ENCODE data around the gene EWSR1.

Gene EWSR1

GRCh38 chr22:29270475-29271271 is 2.6 kb downstream of the EWSR1 start:
- in situ Hi-C loops (cut with MboI; ENCODE audit: low sequenced_read_pairs, unreplicated experiment), result no loop called here
- TF ChIP-seq, protein P1, sequence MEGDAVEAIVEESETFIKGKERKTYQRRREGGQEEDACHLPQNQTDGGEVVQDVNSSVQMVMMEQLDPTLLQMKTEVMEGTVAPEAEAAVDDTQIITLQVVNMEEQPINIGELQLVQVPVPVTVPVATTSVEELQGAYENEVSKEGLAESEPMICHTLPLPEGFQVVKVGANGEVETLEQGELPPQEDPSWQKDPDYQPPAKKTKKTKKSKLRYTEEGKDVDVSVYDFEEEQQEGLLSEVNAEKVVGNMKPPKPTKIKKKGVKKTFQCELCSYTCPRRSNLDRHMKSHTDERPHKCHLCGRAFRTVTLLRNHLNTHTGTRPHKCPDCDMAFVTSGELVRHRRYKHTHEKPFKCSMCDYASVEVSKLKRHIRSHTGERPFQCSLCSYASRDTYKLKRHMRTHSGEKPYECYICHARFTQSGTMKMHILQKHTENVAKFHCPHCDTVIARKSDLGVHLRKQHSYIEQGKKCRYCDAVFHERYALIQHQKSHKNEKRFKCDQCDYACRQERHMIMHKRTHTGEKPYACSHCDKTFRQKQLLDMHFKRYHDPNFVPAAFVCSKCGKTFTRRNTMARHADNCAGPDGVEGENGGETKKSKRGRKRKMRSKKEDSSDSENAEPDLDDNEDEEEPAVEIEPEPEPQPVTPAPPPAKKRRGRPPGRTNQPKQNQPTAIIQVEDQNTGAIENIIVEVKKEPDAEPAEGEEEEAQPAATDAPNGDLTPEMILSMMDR (IDR thresholded peaks at IDR 0.05; ENCODE audit: borderline replicate concordance, control extremely low read depth, extremely low read depth, insufficient read depth, missing control alignments), result no peak
- no peak for DNase-seq (ENCODE audit: low spot score)

DNA sequence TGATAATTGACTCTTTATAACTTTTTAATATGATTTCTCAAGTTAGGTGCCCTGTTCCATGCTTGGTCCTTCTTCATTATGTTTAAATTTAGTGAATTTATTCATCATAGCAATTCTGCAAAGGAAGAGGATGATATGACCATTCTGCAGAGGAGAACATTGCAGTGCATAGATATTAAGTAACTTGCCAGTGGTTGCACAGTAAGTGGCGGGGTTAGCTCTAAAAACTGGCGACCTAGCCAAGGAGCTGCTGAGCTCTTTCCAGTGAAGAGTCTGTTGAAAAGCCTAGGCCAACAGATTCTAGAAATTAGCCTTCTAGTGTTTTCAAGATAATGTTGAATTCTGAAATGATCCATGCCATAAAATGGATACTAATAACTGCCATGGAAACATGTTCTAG is 4.6 kb downstream of the EWSR1 start:
- TF ChIP-seq, protein P1 (IDR thresholded peaks at IDR 0.05; ENCODE audit: borderline replicate concordance, control extremely low read depth, extremely low read depth, insufficient read depth, missing control alignments), result no peak
- in situ Hi-C loops (cut with MboI; ENCODE audit: low sequenced_read_pairs, unreplicated experiment), result no loop called here
- no peak for DNase-seq (ENCODE audit: low spot score)

- TF ChIP-seq, protein P1 (IDR thresholded peaks at IDR 0.05; ENCODE audit: borderline replicate concordance, control extremely low read depth, extremely low read depth, insufficient read depth, missing control alignments), result no peak
- in situ Hi-C loops (cut with MboI; ENCODE audit: low sequenced_read_pairs, unreplicated experiment), result no loop called here
- DNase-seq (ENCODE audit: low spot score), result no peak
Measured at GRCh38 chr22:29275167-29275566, 7.1 kb downstream of the EWSR1 start.

DNA sequence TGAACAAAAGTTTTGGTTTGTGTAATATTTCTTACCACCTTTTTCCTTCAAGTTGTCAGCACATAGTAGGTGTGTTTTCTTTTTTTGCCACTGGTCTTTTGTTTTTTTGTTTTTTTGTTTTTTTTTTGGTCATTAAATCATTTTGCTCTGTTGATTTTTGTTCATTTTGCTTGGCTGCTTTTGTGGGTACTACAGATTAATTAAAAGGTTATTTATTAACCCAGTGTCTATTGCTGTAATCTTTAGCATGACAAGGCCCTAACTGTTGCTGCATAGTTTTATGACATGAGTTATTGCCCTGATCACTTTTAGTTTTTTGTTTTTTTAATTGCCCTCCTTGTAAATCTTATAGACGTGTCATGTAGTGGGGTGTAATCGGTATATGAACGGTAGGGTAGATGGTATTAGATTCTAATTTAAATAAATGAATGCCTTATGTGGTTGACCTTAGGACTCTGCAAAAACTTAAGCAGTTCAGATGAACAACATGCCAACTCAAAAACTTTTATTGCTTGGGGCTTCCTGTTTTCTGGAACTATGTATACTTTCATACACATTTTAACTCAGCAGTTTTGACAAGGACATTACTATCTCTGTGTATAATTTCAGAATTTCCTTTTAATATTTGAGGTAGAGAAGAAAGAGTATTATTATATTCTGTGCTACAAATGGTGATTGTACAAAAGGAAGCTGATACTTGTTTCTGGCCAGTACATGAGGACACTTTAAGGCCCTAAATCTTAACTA is 7.9 kb downstream of the EWSR1 start:
- TF ChIP-seq, protein P1 (IDR thresholded peaks at IDR 0.05; ENCODE audit: borderline replicate concordance, control extremely low read depth, extremely low read depth, insufficient read depth, missing control alignments), result no peak
- no peak for DNase-seq (ENCODE audit: low spot score)
- in situ Hi-C loops (cut with MboI; ENCODE audit: low sequenced_read_pairs, unreplicated experiment), result no loop called here

GRCh38 chr22:29277927-29278326 is 9.9 kb downstream of the EWSR1 start:
- in situ Hi-C loops (cut with MboI; ENCODE audit: low sequenced_read_pairs, unreplicated experiment), result no loop called here
- DNase-seq (ENCODE audit: low spot score), result no peak

GRCh38 chr22:29284196-29284595 is 16.1 kb downstream of the EWSR1 start:
- no peak for DNase-seq (ENCODE audit: low spot score)
- TF ChIP-seq, protein P1 (IDR thresholded peaks at IDR 0.05; ENCODE audit: borderline replicate concordance, control extremely low read depth, extremely low read depth, insufficient read depth, missing control alignments), result no peak
- in situ Hi-C loops (cut with MboI; ENCODE audit: low sequenced_read_pairs, unreplicated experiment), result no loop called here

More at GRCh38 chr22:29277927-29278326, 9.9 kb downstream of the EWSR1 start:
- TF ChIP-seq, protein P1 (IDR thresholded peaks at IDR 0.05; ENCODE audit: borderline replicate concordance, control extremely low read depth, extremely low read depth, insufficient read depth, missing control alignments), result no peak

All from GM13976 (cell line).